ENCODE results near the gene NDUFB3.
A peak's percentile ranks its signal among the peaks of the same experiment; 100 is the strongest.

Gene NDUFB3

DNA sequence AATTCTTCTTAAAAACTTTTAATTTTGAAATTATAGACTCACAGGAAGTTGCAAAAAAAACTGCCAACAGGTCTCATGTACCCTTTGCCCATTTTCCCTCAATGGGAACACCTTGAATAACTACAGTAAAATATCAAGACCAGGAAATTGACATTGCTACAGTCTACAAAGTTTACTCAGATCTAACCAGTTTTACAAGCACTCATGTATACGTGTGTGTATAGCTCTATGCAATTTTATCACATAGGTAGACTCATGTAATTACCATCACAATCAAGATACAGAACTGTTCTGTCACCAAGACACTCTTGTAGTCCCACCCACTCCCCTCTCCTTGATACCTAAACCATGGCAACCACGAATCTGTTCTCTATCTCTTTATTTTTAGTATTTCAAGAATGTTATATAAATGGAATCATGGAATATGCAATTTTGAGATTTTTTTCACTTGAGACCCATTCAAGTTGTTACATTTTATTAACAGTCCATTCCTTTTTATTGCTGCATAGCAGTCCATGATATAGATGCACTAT is 6.9 kb upstream of the NDUFB3 start:
- Mint-ChIP-seq H3K9me3 (no peaks in the 10 kb centered on the region), H3K27me3 (ENCODE audit: low read depth, poor library complexity) (peaks cover 4% of the 10 kb centered on the region), H3K4me1 (peaks cover 15% of the 10 kb centered on the region), H3K36me3 (ENCODE audit: low read depth) (peaks cover 18% of the 10 kb centered on the region), H3K27ac (no peak overlapping the region), H3K4me3 (no peak overlapping the region)
- TF ChIP-seq, protein P1, sequence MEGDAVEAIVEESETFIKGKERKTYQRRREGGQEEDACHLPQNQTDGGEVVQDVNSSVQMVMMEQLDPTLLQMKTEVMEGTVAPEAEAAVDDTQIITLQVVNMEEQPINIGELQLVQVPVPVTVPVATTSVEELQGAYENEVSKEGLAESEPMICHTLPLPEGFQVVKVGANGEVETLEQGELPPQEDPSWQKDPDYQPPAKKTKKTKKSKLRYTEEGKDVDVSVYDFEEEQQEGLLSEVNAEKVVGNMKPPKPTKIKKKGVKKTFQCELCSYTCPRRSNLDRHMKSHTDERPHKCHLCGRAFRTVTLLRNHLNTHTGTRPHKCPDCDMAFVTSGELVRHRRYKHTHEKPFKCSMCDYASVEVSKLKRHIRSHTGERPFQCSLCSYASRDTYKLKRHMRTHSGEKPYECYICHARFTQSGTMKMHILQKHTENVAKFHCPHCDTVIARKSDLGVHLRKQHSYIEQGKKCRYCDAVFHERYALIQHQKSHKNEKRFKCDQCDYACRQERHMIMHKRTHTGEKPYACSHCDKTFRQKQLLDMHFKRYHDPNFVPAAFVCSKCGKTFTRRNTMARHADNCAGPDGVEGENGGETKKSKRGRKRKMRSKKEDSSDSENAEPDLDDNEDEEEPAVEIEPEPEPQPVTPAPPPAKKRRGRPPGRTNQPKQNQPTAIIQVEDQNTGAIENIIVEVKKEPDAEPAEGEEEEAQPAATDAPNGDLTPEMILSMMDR (IDR thresholded peaks at IDR 0.05): no peak
- DNase-seq: no peak

DNA sequence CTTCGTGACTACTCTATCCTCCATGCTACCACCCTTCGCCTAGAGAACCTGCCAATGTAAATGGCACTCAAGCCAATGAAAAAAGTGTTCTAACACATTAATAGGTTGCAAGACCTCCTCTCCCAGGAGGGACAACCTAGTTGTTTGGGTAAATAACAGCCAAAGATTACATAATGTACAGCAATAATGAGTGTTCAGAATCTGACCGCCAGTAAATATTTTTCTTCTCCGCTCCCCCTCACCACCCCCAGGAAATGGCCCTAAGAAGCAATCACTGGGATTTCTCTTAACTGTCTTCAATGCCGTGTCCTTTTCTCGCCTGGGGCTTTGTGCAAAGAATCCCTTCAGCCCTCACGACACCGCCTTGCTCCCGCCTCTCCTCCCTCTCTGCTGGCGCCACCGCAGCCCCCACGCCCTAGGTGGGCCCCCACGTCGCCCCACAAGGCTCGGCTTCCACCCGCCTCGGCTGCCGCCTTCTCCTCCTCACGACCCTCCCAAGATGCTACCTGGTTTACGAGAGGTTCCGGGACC is 788 bp upstream of the NDUFB3 start:
- Mint-ChIP-seq H3K27ac (peak overlapping the region; percentile 89), H3K9me3 (no peaks in the 10 kb centered on the region), H3K36me3 (ENCODE audit: low read depth) (no peaks in the 10 kb centered on the region), H3K4me1 (peaks cover 44% of the 10 kb centered on the region), H3K4me3 (peak overlapping the region; percentile 98), H3K27me3 (ENCODE audit: low read depth, poor library complexity) (peaks cover 1% of the 10 kb centered on the region)
- TF ChIP-seq, protein P1 (IDR thresholded peaks at IDR 0.05): no peak
- no peak for DNase-seq

DNA sequence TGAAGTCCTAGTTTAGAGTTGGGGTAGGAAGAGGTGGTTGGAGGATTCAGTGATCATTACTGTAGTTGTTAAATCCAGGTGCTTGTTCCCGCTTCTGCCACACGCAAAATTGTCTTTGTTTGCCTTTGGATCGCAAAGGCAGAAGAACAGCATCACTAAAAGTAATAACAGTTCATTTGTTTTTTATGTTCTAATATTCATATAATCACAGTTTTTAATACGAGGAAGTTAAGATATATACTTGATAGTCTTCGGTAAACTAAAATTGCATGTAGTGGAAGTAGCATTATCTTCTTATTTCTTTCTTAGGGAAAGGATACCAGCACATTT is 365 bp downstream of the NDUFB3 start:
- H3K36me3 Mint-ChIP-seq (ENCODE audit: low read depth): no peaks in the 10 kb centered on the region
- TF ChIP-seq, protein P1 (IDR thresholded peaks at IDR 0.05): no peak
- H3K4me3 Mint-ChIP-seq: peak overlapping the region; percentile 98
- peaks cover 44% of the 10 kb centered on the region for H3K4me1 Mint-ChIP-seq
- H3K27me3 Mint-ChIP-seq (ENCODE audit: low read depth, poor library complexity): no peaks in the 10 kb centered on the region
- H3K27ac Mint-ChIP-seq: peak overlapping the region; percentile 89
- no peaks in the 10 kb centered on the region for H3K9me3 Mint-ChIP-seq
- no peak for DNase-seq

DNA sequence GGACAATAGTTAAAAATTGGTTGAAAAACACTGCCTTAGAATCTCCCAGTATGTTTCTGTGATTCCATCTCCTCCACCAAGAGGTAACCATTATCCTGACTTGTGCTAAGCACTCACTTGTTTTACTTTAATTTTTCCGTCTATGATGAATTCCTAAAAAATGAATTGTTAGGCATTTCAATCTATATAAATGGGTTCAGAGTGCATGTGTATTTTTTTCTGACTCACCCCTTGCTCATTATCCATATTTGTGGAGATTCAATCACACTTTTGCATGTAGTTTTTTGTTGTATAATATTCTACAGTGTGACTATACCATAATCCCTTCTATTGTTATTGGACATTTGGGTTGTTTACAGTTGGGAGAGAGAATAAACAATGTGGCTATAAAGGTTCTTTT is 1.3 kb downstream of the NDUFB3 start:
- Mint-ChIP-seq H3K27me3 (ENCODE audit: low read depth, poor library complexity) (no peaks in the 10 kb centered on the region), H3K27ac (no peak overlapping the region), H3K4me3 (peak overlapping the region; percentile 98), H3K9me3 (no peaks in the 10 kb centered on the region), H3K36me3 (ENCODE audit: low read depth) (no peaks in the 10 kb centered on the region), H3K4me1 (peaks cover 44% of the 10 kb centered on the region)
- DNase-seq: no peak
- TF ChIP-seq, protein P1 (IDR thresholded peaks at IDR 0.05): no peak

DNA sequence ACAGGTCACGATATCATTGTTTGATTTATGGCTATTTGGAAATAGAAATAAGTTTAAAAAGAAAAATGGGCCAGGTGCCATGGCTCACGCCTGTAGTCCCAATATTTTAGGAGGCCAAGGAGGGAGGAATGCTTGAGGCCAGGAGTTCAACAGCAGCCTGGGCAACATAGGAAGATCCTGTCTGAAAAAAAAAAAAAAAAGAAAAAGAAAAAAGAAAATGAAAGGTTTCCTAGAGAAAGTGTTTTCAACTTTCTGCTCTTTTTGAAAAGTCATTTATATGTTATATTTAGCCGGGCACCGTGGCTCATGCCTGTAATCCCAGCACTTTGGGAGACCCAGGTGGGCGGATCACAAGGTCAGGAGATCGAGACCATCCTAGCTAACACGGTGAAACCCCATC is 3.2 kb downstream of the NDUFB3 start:
- TF ChIP-seq, protein P1 (IDR thresholded peaks at IDR 0.05): no peak
- peaks cover 7% of the 10 kb centered on the region for H3K36me3 Mint-ChIP-seq (ENCODE audit: low read depth)
- H3K4me1 Mint-ChIP-seq: peaks cover 29% of the 10 kb centered on the region
- no peak for DNase-seq
- H3K27me3 Mint-ChIP-seq (ENCODE audit: low read depth, poor library complexity): no peaks in the 10 kb centered on the region
- H3K9me3 Mint-ChIP-seq: no peaks in the 10 kb centered on the region
- H3K27ac Mint-ChIP-seq: no peak overlapping the region
- no peak overlapping the region for H3K4me3 Mint-ChIP-seq

GRCh38 chr2:201084863-201085262 is 13.1 kb downstream of the NDUFB3 start:
- no peaks in the 10 kb centered on the region for H3K27me3 Mint-ChIP-seq (ENCODE audit: low read depth, poor library complexity)
- DNase-seq: no peak
- H3K4me3 Mint-ChIP-seq: no peak overlapping the region
- H3K27ac Mint-ChIP-seq: no peak overlapping the region
- H3K4me1 Mint-ChIP-seq: no peaks in the 10 kb centered on the region
- TF ChIP-seq, protein P1 (IDR thresholded peaks at IDR 0.05): no peak
- peaks cover 59% of the 10 kb centered on the region for H3K36me3 Mint-ChIP-seq (ENCODE audit: low read depth)
- no peaks in the 10 kb centered on the region for H3K9me3 Mint-ChIP-seq
